H1 (cell line): Measurements from ENCODE around the gene IREB2. TPM values are rescaled to one million over a fixed set of nuclear protein-coding genes. Genes with fewer than 3 reads are reported as not detected.

Experiments
- NANOG ChIP-seq: IDR thresholded peaks from 2 replicates; pipeline ENCODE4 v1.6.1; 2011; ENCODE audit warnings: low read length, low read depth, mild to moderate bottlenecking, inconsistent platforms; ENCODE audit not compliant: insufficient read depth, poor library complexity, severe bottlenecking
- SP4 ChIP-seq: IDR thresholded peaks from 2 replicates; pipeline ENCODE4 v1.6.1; 2012; ENCODE audit warnings: low read length, inconsistent platforms
- SRF ChIP-seq: IDR thresholded peaks from 2 replicates; pipeline ENCODE4 v1.6.1; 2011; ENCODE audit warnings: mild to moderate bottlenecking, low read depth, low read length, moderate library complexity
- polyA plus RNA-seq, 7 experiments: library from polyadenylated mRNA; depleted of rRNA in 3 of 7; stranded (reverse) in 5 of 7; unstranded in 2 of 7; fragments of >200 nt in 5 of 7; fragments of 200-250 nt in 2 of 7; gene quantifications; 1 replicate in 5 of 7; 2 replicates in 1 of 7; 4 replicates in 1 of 7; pipeline versions ENCODE4 v1.2.1 to v1.2.3, GENCODE V29; 2011 to 2013; ENCODE audit warnings: missing spikeins in 2 of 7, mixed read lengths in 2 of 7
- total RNA-seq: library from RNA; stranded (reverse); fragmentation: NEBNext Ultra II Directional; extraction: Animal tissue kit (Norgen Biotek cat#: 25700); gene quantifications from 2 replicates; pipeline ENCODE4 v1.2.1, GENCODE V29; 2021
- TF ChIP-seq, protein P1 (sequence below): IDR thresholded peaks from 2 replicates; pipeline ENCODE4 v1.6.1; 2012; ENCODE audit warnings: low read length, inconsistent platforms

The IREB2 gene
- total and polyA plus RNA-seq, 2 of the 8 experiments (the other 6 are each of a cell fraction or from before 2014, with no cell fraction given), result 21.0 to 103 TPM

DNA sequence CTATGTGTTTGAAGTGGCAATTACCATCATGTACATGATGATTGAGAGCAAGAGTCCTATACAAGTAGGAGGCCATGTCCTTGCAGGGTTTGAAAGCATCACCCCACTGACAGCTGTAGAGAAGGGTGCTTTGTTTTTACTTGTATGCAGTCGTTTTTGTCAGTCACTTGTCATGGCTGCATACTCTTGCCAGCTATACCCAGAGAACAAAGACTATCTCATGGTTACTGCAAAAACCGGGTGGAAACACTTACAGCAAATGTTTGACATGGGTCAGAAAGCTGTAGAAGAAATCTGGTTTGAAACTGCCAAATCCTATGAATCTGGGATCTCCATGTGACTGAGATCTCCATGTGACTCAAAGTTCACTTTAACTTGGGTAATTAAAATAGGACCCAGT lies 95.3 kb downstream of the IREB2 start (continued):
- no peak for TF ChIP-seq SRF
- TF ChIP-seq SP4, result no peak
- TF ChIP-seq, protein P1, sequence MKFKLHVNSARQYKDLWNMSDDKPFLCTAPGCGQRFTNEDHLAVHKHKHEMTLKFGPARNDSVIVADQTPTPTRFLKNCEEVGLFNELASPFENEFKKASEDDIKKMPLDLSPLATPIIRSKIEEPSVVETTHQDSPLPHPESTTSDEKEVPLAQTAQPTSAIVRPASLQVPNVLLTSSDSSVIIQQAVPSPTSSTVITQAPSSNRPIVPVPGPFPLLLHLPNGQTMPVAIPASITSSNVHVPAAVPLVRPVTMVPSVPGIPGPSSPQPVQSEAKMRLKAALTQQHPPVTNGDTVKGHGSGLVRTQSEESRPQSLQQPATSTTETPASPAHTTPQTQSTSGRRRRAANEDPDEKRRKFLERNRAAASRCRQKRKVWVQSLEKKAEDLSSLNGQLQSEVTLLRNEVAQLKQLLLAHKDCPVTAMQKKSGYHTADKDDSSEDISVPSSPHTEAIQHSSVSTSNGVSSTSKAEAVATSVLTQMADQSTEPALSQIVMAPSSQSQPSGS, result no peak
- no peak for TF ChIP-seq NANOG
